GM18868 (cell line): ENCODE measurements around the gene EGFL8.
"Not testable (repeated sequence)": the region's sequence is repeated elsewhere in the genome, so short reads cannot be mapped to it uniquely, and the experiment has no call there.

Experiments
- ATAC-seq: cut with Tn5 transposase; IDR thresholded peaks from one replicate; pipeline ENCODE4 v1.9.1; 2021; ENCODE audit warnings: mild to moderate bottlenecking, moderate library complexity; ENCODE audit not compliant: unreplicated experiment

The EGFL8 gene

DNA sequence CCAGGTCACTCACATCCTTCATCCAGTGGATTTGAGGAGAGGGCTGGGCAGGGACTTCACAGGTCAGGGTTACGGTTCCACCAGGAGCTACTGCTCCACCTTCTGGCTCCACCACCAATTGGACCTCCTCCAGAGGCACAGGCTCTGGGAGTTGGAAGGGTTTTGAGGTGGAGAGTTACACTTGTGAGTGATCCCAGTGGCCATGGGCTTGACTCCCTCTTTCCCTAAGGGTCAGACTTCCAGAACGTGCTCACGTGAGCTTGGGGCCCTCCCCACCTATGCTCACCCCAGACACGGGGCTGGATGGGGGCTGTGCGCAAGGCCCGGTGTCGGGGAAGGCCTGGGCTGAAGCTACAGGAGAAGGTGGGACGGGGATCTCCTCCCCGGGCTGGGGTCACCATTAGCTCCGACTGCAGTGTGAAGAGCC is 18.2 kb downstream of the EGFL8 start:
- no peak for ATAC-seq

GRCh38 chr6:32183030-32183429 is 18.6 kb downstream of the EGFL8 start:
- ATAC-seq, result no peak

DNA sequence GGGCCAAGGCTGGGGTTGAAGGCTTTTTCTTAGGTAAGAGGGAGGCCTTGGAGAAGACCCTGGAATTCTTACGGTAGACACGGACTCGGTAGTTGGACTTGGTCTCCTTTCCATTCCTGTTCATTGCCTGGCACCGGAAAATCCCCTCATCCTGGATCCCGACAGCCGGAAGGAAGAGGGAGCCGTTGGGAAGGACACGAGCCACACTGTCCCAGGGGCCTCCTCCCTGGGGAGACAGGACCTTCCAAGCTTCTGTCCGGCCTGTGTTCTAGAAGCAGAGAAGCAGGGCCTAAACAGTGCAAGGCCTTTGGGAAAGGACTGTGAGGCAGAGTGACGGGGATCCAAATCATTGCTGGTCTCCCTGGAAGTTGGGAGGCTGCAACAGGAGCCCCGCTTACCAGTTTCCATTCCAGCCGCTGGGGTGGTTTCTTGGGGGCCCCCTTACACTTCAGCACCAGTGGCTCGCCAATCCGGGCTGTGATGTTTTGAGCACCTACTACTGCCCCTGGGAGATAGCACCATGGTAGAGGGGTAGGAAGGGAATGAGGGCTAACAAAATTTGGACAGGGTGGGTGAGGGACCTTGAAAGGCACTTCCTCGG is 19.2 kb downstream of the EGFL8 start:
- ATAC-seq, result no peak

- no peak for ATAC-seq
Observed at GRCh38 chr6:32184084-32184640, 19.8 kb downstream of the EGFL8 start, which contains the start of gene AGER. Gene AGER, minus strand, starts transcription at chr6:32184253. Its CDS starts 31 bp downstream, at chr6:32184222.

DNA sequence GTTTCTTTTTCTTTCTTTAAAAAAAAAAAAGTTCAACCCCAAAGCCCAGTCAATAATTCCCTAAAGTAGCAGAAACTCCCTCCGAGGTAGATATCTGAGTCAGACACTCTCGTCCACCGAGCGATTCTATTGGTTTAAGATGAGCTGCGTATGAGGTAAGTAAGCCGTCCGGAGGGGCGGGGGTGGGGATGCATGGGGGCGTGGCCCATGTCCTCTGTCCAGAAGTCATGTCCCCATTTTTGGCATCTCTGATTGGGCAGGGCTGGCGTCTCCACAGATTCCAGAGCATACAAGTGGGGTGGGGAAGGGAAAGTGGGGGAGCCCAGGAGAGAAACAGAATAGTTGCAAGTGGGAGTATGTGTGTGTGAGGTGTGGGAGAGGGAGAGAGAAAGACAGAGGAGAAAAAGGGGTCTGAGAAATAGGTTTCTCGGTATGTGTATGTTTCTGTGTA is 21.3 kb downstream of the EGFL8 start:
- not testable (repeated sequence) for ATAC-seq

DNA sequence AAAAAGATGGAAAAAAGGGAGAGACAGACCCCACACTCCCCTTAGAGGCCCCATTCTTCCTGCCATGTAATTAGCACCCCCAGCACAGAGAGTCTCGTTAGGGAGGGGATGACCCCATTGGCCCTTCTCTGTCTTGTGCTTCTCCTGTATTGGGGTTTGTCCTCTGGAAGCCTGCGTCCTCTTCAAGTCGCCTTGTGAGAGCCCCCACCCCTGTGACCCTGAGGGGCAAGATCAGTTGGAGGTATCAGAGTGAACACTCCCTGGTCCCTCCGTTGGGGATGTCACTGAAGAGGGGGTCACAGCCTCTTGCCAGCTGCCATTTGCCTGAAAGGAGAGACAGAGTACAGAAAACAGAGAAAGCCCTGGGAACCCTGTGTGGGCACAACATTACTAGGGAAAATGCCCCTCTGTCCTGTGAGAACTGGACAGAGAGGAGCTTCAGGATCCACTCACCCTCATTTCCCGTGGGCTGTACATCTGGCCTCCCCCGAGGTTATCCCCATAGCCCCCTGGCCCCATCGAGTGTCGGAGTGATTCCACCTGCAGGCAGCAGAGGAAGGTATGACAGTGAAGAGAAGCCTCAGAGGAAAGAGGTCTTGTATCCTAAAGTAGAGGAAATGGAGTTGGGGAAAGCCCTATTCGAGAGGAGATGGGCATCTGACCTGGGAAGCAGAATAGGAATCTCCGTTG is 21.9 kb downstream of the EGFL8 start:
- ATAC-seq, result not testable (repeated sequence)

GRCh38 chr6:32187009-32187709 is 22.8 kb downstream of the EGFL8 start:
- no peak for ATAC-seq

GRCh38 chr6:32187725-32188380 is 23.5 kb downstream of the EGFL8 start:
- ATAC-seq, result not testable (repeated sequence)

- ATAC-seq, result no peak
Observed at GRCh38 chr6:32188381-32189068, 24.1 kb downstream of the EGFL8 start.

DNA sequence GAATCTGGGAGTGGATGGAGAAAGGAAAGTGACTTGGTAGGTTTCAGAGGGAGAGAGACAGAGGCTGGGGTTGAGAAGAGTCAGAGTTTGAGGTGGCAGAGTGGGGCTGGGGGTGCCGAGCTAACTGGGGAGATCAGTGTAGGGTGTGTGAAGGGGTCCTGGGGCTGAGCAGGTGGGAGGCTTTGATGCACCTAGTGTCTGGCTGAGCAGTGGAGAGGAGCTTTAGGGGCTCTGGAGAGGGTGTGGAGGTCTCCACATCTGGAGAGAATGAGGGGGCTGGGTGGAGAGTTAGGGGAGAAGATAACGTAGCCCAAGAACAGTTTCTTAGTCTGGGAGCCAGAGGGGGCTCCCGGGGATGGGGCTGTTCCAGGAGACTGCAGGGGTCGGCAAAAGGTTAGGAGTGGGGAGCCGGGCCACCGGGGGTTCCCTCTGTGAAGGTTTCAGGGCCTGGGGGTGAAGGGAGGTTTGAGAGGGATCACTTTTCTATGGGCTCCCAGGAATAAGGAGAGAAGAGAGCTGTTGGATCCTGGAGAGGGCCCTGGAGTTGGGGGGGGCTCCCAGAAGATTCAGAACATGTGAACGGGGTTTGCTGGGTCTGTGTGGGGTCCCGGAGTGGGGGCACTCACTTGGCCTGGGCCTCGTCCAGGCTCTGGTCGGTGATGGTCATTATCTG is 24.8 kb downstream of the EGFL8 start:
- ATAC-seq, result no peak

GRCh38 chr6:32189742-32190053 is 25.3 kb downstream of the EGFL8 start:
- no peak for ATAC-seq

GRCh38 chr6:32190054-32190851 is 25.9 kb downstream of the EGFL8 start, which contains the start of gene PBX2:
Gene PBX2, minus strand, starts transcription at chr6:32190202. Its CDS starts 287 bp downstream, at chr6:32189915.
- peak; percentile 70 for ATAC-seq

GRCh38 chr6:32190911-32191677 is 26.7 kb downstream of the EGFL8 start:
- ATAC-seq, result no peak

- ATAC-seq, result no peak
Observed at GRCh38 chr6:32191696-32192607, 27.6 kb downstream of the EGFL8 start.

DNA sequence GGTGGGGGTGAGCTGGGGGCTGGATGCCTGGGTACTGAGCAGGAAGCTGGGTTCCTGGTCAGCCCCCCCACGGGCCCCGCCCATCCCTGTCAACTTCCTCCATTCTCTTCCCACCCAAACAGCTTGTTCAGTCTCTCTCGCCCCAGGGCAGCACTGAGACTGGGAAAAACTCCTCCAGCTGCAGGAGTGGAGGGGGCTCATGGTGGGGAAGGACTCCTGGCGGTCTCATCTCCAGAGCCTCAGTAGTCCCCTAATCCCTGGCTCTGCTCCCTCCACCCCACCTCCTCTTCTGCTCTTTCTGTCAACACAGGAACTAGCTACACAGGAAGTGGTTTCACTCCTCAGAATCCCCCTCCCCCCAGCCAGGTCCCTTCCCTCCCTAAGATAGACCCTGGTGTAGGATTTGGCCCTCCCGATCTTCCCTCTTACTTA is 28.2 kb downstream of the EGFL8 start, which contains the start of gene GPSM3:
Gene GPSM3, minus strand, starts transcription at position 36 of the 432 bp plus-strand sequence. CDS start 130 bp downstream, outside the sequence.
- no peak for ATAC-seq

DNA sequence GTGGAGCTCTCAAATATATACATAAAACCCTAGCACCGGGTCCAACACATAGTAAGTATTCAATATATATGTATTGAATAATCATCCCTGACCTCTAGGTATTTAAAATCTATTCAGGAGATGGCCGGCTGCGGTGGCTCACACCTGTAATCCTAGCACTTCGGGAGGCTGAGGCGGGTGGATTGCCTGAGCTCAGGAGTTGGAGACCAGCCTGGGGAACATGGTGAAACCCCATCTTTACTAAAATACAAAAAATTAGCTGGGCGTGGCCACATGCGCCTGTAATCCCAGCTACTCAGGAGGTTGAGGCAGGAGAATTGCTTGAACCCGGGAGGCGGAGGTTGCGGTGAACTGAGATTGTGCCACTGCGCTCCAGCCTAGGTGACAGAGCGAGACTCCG is 28.7 kb downstream of the EGFL8 start:
- ATAC-seq, result not testable (repeated sequence)

DNA sequence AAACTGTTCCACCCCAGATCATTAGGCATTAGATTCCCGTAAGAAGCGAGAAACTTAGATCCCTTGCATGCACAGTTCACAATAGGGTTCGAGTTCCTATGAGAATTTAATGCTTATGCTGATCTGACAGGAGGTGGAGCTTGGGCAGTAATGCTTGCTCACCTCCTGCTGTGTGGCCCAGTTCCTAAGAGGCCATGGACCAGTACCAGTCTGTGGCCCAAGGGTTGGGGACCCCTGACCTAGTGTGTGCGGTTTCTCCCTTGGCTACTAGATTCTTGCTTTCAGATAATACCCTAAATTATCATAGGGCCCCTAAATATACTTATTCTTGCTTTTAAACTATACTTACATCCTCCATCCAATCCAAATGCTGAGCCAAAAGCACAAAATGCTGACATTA is 30.0 kb downstream of the EGFL8 start:
- ATAC-seq, result no peak
